LNCAP (cell line): ENCODE measurements around the gene CFAP90.

ENCODE experiments used
- TF ChIP-seq, protein P1 (sequence below): fragments of 450-650 bp; IDR thresholded peaks from 2 replicates; pipeline ENCODE4 v1.5.1; 2017; ENCODE audit warnings: mild to moderate bottlenecking

Gene CFAP90

GRCh38 chr5:7789567-7789966 is 61.4 kb downstream of the CFAP90 start:
- TF ChIP-seq, protein P1, sequence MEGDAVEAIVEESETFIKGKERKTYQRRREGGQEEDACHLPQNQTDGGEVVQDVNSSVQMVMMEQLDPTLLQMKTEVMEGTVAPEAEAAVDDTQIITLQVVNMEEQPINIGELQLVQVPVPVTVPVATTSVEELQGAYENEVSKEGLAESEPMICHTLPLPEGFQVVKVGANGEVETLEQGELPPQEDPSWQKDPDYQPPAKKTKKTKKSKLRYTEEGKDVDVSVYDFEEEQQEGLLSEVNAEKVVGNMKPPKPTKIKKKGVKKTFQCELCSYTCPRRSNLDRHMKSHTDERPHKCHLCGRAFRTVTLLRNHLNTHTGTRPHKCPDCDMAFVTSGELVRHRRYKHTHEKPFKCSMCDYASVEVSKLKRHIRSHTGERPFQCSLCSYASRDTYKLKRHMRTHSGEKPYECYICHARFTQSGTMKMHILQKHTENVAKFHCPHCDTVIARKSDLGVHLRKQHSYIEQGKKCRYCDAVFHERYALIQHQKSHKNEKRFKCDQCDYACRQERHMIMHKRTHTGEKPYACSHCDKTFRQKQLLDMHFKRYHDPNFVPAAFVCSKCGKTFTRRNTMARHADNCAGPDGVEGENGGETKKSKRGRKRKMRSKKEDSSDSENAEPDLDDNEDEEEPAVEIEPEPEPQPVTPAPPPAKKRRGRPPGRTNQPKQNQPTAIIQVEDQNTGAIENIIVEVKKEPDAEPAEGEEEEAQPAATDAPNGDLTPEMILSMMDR, result no peak

DNA sequence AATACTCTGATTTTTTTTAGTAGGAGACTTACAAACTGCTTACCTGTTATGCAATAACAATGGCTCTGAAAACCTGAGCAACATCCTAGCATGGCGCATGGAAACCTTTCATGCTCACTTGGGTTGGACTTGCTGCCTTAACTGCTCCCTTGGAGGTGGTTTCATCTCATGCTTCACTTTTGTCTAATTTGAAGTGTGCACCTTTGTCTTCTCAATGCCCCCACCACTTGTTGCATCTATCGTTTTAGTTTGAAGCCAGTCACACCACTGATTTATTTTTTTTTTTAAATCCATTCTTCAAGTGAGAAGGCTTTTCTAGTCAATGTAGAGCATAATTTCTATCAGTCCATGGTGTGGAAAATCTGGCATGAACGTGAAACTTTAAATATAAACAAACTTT is 63.2 kb downstream of the CFAP90 start:
- TF ChIP-seq, protein P1, result no peak

DNA sequence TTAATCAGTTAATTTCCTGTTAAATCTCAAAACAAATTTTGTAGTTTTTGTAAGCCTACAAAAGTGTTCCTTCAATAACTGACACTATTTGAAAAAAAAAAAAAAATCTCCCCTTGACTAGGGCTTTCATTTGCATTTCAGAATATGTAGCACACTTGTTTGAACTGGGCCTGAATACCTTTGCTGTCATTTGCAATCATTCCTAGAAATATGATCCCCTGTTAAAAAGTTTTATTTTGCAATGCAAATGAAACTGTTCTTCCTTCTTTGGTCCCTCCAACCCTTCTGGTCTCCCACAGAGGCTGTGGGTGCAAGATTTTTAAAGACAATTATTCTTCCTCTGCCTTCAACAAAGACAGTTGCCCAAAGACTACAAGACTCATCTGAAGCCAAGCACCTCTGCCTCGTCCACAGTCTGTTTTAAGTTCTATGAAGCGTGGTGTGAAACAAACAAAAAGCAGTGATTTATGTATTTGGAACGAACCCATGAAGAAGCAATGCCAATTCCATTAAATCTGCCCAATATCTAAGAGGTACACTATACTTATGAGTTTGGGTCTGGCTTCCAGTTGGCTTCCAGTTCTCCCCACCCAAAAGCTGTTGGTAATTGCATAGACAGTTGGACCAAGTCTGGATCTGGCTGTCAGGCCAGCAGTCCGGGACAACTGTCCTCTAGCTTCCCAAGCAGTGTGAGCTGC is 66.1 kb downstream of the CFAP90 start:
- TF ChIP-seq, protein P1, result no peak

DNA sequence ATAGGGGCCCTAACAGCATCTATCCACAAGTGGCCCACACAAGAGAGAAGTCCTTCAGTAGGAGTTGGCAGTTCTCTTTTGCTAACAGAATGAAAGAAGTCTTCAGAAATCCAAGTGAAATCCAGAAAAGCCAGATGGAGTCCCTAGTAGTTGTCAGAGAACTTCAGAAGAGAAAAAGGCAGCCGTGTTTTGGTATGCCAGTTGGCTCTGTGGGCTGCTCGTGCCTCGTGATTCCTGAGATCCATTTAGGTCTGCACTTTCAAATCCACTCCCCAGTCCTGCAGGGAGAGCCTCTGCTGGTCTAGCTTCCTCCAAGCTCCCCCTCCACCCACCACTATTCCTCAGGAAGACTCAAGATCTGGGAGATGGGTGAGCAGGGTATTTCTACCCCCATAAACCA is 69.0 kb downstream of the CFAP90 start:
- TF ChIP-seq, protein P1, result no peak
